ENCODE results near the gene GLIS1. TPM values are rescaled to one million over a fixed set of nuclear protein-coding genes. Genes with fewer than 3 reads are reported as not detected.
A peak's percentile ranks its signal among the peaks of the same experiment; 100 is the strongest.

The GLIS1 gene
- total RNA-seq, 2 experiments from 2014 or later: not detected

- POLR2A ChIA-PET: interaction anchor here (0.7 kb wide), 1 partner anchor 22 kb away, joined by 4 read pairs; no protein-coding TSS in a partner anchor
- no peak for TF ChIP-seq CTCF (IDR thresholded peaks at IDR 0.05)
- H3K27ac Mint-ChIP-seq: no peak overlapping the region
Observed at GRCh38 chr1:53551428-53551995, 187.5 kb downstream of the GLIS1 start.

GRCh38 chr1:53550201-53550741 is 188.7 kb downstream of the GLIS1 start:
- CTCF ChIA-PET: no interaction called here
- intact Hi-C loops (cut with micrococcal nuclease): no loop called here
- Mint-ChIP-seq H3K27ac (no peak overlapping the region), H3K4me3 (no peak overlapping the region), H3K36me3 (ENCODE audit: low read depth) (no peaks in the 10 kb centered on the region), H3K4me1 (ENCODE audit: low read depth) (peaks cover 9% of the 10 kb centered on the region), H3K27me3 (no peaks in the 10 kb centered on the region), H3K9me3 (no peaks in the 10 kb centered on the region)
- no peak for TF ChIP-seq CTCF (IDR thresholded peaks at IDR 0.05)
- ATAC-seq (no peak), DNase-seq (peak; percentile 12)
- POLR2A ChIA-PET: interaction anchor here (1.4 kb wide), 1 partner anchor 12 kb away, joined by 3 read pairs; no protein-coding TSS in a partner anchor

More at GRCh38 chr1:53551428-53551995, 187.5 kb downstream of the GLIS1 start:
- intact Hi-C loops (cut with micrococcal nuclease): no loop called here
- ATAC-seq: no peak
- CTCF ChIA-PET: no interaction called here
- Mint-ChIP-seq H3K9me3 (no peaks in the 10 kb centered on the region), H3K4me1 (ENCODE audit: low read depth) (peaks cover 9% of the 10 kb centered on the region), H3K36me3 (ENCODE audit: low read depth) (no peaks in the 10 kb centered on the region), H3K4me3 (no peak overlapping the region), H3K27me3 (no peaks in the 10 kb centered on the region)
- DNase-seq: no peak

- ChIA-PET POLR2A (interaction anchor here (1.4 kb wide), 1 partner anchor 13 kb away, joined by 3 read pairs; no protein-coding TSS in a partner anchor), CTCF (no interaction called here)
- H3K4me3 Mint-ChIP-seq: no peak overlapping the region
- H3K27me3 Mint-ChIP-seq: no peaks in the 10 kb centered on the region
- peaks cover 9% of the 10 kb centered on the region for H3K4me1 Mint-ChIP-seq (ENCODE audit: low read depth)
- no peaks in the 10 kb centered on the region for H3K9me3 Mint-ChIP-seq
- no peaks in the 10 kb centered on the region for H3K36me3 Mint-ChIP-seq (ENCODE audit: low read depth)
- no peak for TF ChIP-seq CTCF (IDR thresholded peaks at IDR 0.05)
- DNase-seq (no peak), ATAC-seq (no peak)
- intact Hi-C loops (cut with micrococcal nuclease): no loop called here
- no peak overlapping the region for H3K27ac Mint-ChIP-seq
Observed at GRCh38 chr1:53549781-53550180, 189.2 kb downstream of the GLIS1 start.

- DNase-seq: no peak
- no peak for ATAC-seq
- Mint-ChIP-seq H3K4me1 (ENCODE audit: low read depth) (peaks cover 9% of the 10 kb centered on the region), H3K36me3 (ENCODE audit: low read depth) (no peaks in the 10 kb centered on the region), H3K9me3 (no peaks in the 10 kb centered on the region), H3K4me3 (no peak overlapping the region), H3K27ac (no peak overlapping the region), H3K27me3 (no peaks in the 10 kb centered on the region)
- ChIA-PET CTCF (no interaction called here), POLR2A (interaction anchor here (1.4 kb wide), 1 partner anchor 13 kb away, joined by 3 read pairs; no protein-coding TSS in a partner anchor)
- intact Hi-C loops (cut with micrococcal nuclease): no loop called here
- no peak for TF ChIP-seq CTCF (IDR thresholded peaks at IDR 0.05)
Observed at GRCh38 chr1:53549287-53549686, 189.7 kb downstream of the GLIS1 start.

- TF ChIP-seq CTCF (IDR thresholded peaks at IDR 0.05): no peak
- ATAC-seq (no peak), DNase-seq (no peak)
- Mint-ChIP-seq H3K27me3 (no peaks in the 10 kb centered on the region), H3K4me1 (ENCODE audit: low read depth) (no peaks in the 10 kb centered on the region), H3K4me3 (no peak overlapping the region), H3K27ac (no peak overlapping the region), H3K9me3 (no peaks in the 10 kb centered on the region), H3K36me3 (ENCODE audit: low read depth) (no peaks in the 10 kb centered on the region)
- intact Hi-C loops (cut with micrococcal nuclease): no loop called here
- CTCF ChIA-PET: no interaction called here
- POLR2A ChIA-PET: no interaction called here
Observed at GRCh38 chr1:53548031-53548491, 190.9 kb downstream of the GLIS1 start.

Measured in activated CD8-positive, alpha-beta T cell treated with anti-CD3 and anti-CD28 coated beads for 36 hours (primary cell).